Activated CD4-positive, alpha-beta memory T cell treated with anti-CD3 and anti-CD28 coated beads for 36 hours (primary cell): ENCODE data around the gene EIF4EBP2. TPM values are rescaled to one million over a fixed set of nuclear protein-coding genes. Genes with fewer than 3 reads are reported as not detected.

ENCODE experiments used
- CTCF ChIA-PET: fragments of 350-600 bp; sonication (Branson Sonifier 250); formaldehyde crosslinking; loops from one replicate; lab custom pipeline; 2021; ENCODE audit warnings: antibody characterized with exemption, inconsistent platforms; lab: Charles Lee
- POLR2A ChIA-PET: fragments of 350-600 bp; sonication (Branson Sonifier 250); formaldehyde crosslinking; loops from one replicate; lab custom pipeline; 2021; ENCODE audit warnings: antibody characterized with exemption; lab: Charles Lee
- DNase-seq: peaks from one replicate; pipeline ENCODE4 v3.0.0-alpha.2; 2020
- H3K27ac Mint-ChIP-seq: one replicate; pipeline ENCODE4 v1.8.0; 2021; ENCODE audit warnings: mixed read lengths
- H3K27me3 Mint-ChIP-seq: one replicate; pipeline ENCODE4 v1.8.0; 2021; ENCODE audit warnings: mixed read lengths
- H3K36me3 Mint-ChIP-seq: one replicate; pipeline ENCODE4 v1.8.0; 2021; ENCODE audit warnings: mixed read lengths
- H3K4me1 Mint-ChIP-seq: one replicate; pipeline ENCODE4 v1.8.0; 2021; ENCODE audit warnings: low read depth, mixed read lengths
- H3K4me3 Mint-ChIP-seq: one replicate; pipeline ENCODE4 v1.8.0; 2021; ENCODE audit warnings: mild to moderate bottlenecking, mixed read lengths
- H3K9me3 Mint-ChIP-seq: one replicate; pipeline ENCODE4 v1.8.0; 2021; ENCODE audit warnings: mixed read lengths
- intact Hi-C: fragments of 100-400 bp; cut with micrococcal nuclease; formaldehyde crosslinking; loops from one replicate; pipeline ENCODE4 v1.15.1; 2023
- total RNA-seq, 2 experiments: library from RNA; stranded (reverse); gene quantifications; one replicate each; pipeline ENCODE4 v1.2.3, GENCODE V29; 2021

EIF4EBP2 gene, protein sequence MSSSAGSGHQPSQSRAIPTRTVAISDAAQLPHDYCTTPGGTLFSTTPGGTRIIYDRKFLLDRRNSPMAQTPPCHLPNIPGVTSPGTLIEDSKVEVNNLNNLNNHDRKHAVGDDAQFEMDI
- 10 to 100 TPM; 27.1 to 27.5 TPM for total RNA-seq

DNA sequence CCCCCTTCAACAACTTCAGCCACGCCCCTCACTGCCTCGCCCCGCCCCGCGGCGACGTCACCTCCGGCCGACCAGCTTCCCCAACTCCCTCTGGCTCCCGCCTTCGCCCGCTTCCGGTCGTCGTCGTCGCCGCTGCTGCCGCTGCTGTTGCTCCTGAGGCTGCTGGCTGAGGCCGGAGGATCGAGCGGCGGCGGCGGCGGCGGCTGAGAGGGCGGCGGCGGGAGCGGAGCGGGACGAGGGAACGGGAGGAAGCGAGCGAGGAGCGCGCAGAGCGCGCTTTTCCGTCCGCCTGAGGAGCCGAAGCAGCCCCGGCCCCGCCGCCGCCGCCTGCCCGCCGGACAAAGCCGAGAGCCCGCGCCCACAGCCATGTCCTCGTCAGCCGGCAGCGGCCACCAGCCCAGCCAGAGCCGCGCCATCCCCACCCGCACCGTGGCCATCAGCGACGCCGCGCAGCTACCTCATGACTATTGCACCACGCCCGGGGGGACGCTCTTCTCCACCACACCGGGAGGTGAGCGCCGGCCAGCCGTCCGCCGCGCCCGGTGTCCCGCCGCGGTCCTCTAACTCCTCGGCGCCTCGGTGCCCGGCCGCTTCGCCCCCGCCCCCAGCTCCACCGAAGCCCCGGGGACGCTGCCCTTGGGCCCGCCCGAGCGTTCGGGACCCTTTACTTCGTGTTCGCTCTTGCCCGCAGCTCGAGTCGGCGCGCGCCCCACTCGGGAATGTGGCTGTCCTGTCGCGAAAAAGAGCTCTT is at the start of gene EIF4EBP2:
Gene EIF4EBP2, plus strand, starts transcription at position 110 of the 751 bp plus-strand sequence. Its CDS starts 257 bp downstream, at position 367.
- H3K36me3 Mint-ChIP-seq = peaks cover 14% of the 10 kb centered on the region
- no peaks in the 10 kb centered on the region for H3K27me3 Mint-ChIP-seq
- H3K27ac Mint-ChIP-seq = peak within 1 kb of the TSS; percentile 91
- intact Hi-C loops = loop anchor here (1.0 to 5.0 kb wide), 2 partner anchors 22 to 73 kb away; partner anchors contain the start of genes LRRC20 and PALD1
- H3K4me3 Mint-ChIP-seq = peak within 1 kb of the TSS; percentile 95
- POLR2A ChIA-PET = interaction anchor here (0.7 to 2.8 kb wide), 9 partner anchors 8 to 258 kb away, joined by 3 to 17 read pairs (median 4); partner anchors contain the start of genes LRRC20 and TYSND1
- CTCF ChIA-PET = interaction anchor here (0.7 to 6.1 kb wide), 17 partner anchors 9 to 354 kb away, joined by 3 to 49 read pairs (median 3); partner anchors contain the start of gene TYSND1
- peaks cover 37% of the 10 kb centered on the region for H3K4me1 Mint-ChIP-seq
- DNase-seq = peak; percentile 100
- no peaks in the 10 kb centered on the region for H3K9me3 Mint-ChIP-seq

- Mint-ChIP-seq H3K27ac (no peak overlapping the region), H3K36me3 (no peaks in the 10 kb centered on the region), H3K27me3 (no peaks in the 10 kb centered on the region), H3K4me3 (no peak overlapping the region), H3K9me3 (no peaks in the 10 kb centered on the region), H3K4me1 (peaks cover 28% of the 10 kb centered on the region)
- intact Hi-C loops = loop anchor here (2.0 kb wide), 2 partner anchors 58 to 82 kb away; no protein-coding TSS in a partner anchor
- no peak for DNase-seq
- ChIA-PET POLR2A (interaction anchor here (1.3 to 3.4 kb wide), 2 partner anchors 122 to 208 kb away, joined by 3 to 12 read pairs; partner anchors contain the start of genes PPA1 and TYSND1), CTCF (interaction anchor here (0.9 to 3.8 kb wide), 5 partner anchors 10 to 133 kb away, joined by 3 to 30 read pairs (median 17); no protein-coding TSS in a partner anchor)
Measured at GRCh38 chr10:70354556-70354955, 49.4 kb upstream of the EIF4EBP2 start.

DNA sequence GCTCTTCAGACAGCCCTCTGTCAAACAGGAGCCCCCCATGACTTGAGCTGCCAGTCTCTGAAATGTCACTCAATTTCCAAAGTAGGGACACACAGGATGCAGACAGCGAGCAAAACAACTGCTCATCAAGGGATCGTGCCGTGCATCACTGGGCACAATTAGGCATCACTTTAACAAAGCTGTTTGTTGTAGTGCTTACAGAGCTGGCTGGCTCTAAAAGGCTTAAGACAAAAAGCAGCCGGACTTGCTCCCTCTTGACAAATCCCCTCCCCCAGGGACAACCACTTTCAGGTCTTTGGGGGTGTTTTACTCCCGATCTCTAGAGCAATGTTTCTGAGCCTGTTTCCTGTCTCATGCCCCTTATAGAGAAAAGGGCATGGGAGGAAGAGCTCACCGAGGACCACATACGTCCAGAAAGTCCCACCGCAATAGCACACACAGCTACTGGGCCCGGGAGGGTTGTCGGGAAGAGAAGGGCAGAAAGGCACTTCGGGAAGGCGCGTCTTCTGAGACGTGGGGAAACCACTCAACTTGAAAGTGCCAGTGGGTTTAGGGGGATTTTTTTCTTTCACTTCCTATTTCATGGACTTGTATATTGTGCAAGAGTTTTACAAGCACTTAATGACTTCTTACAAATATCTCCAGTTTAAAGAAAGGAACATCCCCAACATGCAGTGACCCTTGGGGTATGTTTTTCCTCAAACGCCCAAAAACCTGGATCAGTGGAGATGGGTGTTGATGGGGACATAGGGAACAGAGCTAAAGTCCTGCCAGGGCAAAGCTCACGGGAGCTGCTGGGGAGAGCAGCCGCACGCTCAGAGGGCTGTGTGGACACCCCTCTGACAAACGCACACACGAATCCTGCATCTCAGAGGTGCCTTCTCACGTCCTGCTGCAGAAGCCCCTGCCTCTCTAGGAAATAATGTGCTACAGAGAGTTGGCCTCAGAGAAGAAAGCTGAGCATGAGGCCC is 48.6 kb upstream of the EIF4EBP2 start:
- CTCF ChIA-PET = interaction anchor here (0.9 to 3.8 kb wide), 7 partner anchors 9 to 134 kb away, joined by 3 to 30 read pairs (median 4); no protein-coding TSS in a partner anchor
- POLR2A ChIA-PET = interaction anchor here (1.3 to 3.4 kb wide), 2 partner anchors 123 to 209 kb away, joined by 3 to 12 read pairs; partner anchors contain the start of genes PPA1 and TYSND1
- H3K36me3 Mint-ChIP-seq = no peaks in the 10 kb centered on the region
- peak overlapping the region; percentile 62 for H3K27ac Mint-ChIP-seq
- H3K4me3 Mint-ChIP-seq = peak overlapping the region; percentile 57
- H3K27me3 Mint-ChIP-seq = no peaks in the 10 kb centered on the region
- H3K4me1 Mint-ChIP-seq = peaks cover 28% of the 10 kb centered on the region
- intact Hi-C loops = loop anchor here (2.0 kb wide), 2 partner anchors 59 to 83 kb away; no protein-coding TSS in a partner anchor
- peak; percentile 48 for DNase-seq
- no peaks in the 10 kb centered on the region for H3K9me3 Mint-ChIP-seq

GRCh38 chr10:70357565-70357964 is 46.4 kb upstream of the EIF4EBP2 start:
- H3K27ac Mint-ChIP-seq = no peak overlapping the region
- DNase-seq = peak; percentile 22
- intact Hi-C loops = no loop called here
- no peaks in the 10 kb centered on the region for H3K36me3 Mint-ChIP-seq
- ChIA-PET CTCF (interaction anchor here (1.0 kb wide), 1 partner anchor 241 kb away, joined by 3 read pairs; no protein-coding TSS in a partner anchor), POLR2A (no interaction called here)
- H3K9me3 Mint-ChIP-seq = no peaks in the 10 kb centered on the region
- no peak overlapping the region for H3K4me3 Mint-ChIP-seq
- H3K4me1 Mint-ChIP-seq = peaks cover 28% of the 10 kb centered on the region
- no peaks in the 10 kb centered on the region for H3K27me3 Mint-ChIP-seq

DNA sequence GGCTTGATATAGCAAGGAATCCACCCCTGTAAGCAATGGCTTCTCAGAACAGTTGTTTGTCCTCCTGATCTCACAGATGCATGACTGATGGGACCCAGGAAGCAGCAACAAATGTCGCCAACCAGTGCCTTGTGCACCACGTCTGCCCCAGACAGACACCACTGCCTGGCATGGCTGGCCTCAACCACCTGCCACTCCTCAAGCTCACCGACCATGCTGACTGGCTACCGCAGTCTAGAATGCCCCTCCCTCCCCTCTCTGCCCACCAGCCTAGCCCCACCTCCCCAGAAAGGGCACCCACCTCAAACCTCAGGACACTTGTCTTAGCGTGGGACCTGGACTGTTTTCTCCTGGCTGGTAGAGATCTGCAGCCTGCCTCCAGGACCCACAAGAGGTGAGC is 45.5 kb upstream of the EIF4EBP2 start:
- H3K27ac Mint-ChIP-seq = no peak overlapping the region
- no peak overlapping the region for H3K4me3 Mint-ChIP-seq
- ChIA-PET POLR2A (no interaction called here), CTCF (interaction anchor here (0.9 to 12.3 kb wide), 3 partner anchors 137 to 242 kb away, joined by 3 to 383 read pairs (median 3); partner anchors contain the start of gene TYSND1)
- H3K27me3 Mint-ChIP-seq = no peaks in the 10 kb centered on the region
- DNase-seq = no peak
- no peaks in the 10 kb centered on the region for H3K9me3 Mint-ChIP-seq
- no peaks in the 10 kb centered on the region for H3K36me3 Mint-ChIP-seq
- peaks cover 28% of the 10 kb centered on the region for H3K4me1 Mint-ChIP-seq
- intact Hi-C loops = no loop called here

DNA sequence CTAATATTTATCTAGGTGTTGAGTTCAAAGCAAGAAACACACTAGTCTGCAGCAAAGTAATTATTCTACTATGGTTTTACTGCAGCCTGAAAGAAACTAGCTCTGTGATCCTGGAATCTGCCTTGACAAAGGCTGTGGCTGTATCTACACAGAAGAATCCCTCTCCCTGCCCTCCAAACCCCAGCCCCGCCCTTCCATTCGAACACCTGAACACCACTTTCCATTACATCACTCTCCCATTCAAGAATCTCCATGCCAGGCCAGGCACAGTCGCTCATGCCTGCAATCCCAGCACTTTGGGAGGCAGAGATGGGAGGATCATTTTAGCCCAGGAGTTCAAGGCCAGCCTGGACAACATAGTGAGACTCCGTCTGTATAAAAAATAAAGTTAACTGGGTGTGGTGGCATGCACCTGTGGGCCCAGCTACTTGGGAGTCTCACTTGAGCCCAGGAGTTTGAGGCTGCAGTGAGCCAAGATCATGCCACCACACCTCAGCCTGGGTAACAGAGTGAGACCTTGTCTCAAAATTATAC is 44.9 kb upstream of the EIF4EBP2 start:
- H3K4me1 Mint-ChIP-seq = peaks cover 29% of the 10 kb centered on the region
- no peak for DNase-seq
- no peaks in the 10 kb centered on the region for H3K27me3 Mint-ChIP-seq
- no peaks in the 10 kb centered on the region for H3K9me3 Mint-ChIP-seq
- intact Hi-C loops = no loop called here
- H3K4me3 Mint-ChIP-seq = no peak overlapping the region
- no peaks in the 10 kb centered on the region for H3K36me3 Mint-ChIP-seq
- ChIA-PET CTCF (interaction anchor here (0.9 to 12.3 kb wide), 4 partner anchors 45 to 242 kb away, joined by 3 to 383 read pairs (median 3); partner anchors contain the start of genes EIF4EBP2 and TYSND1), POLR2A (no interaction called here)
- H3K27ac Mint-ChIP-seq = no peak overlapping the region

GRCh38 chr10:70360215-70360614 is 43.7 kb upstream of the EIF4EBP2 start:
- intact Hi-C loops = loop anchor here (5.0 kb wide), 1 partner anchor 268 kb away; no protein-coding TSS in a partner anchor
- POLR2A ChIA-PET = no interaction called here

DNA sequence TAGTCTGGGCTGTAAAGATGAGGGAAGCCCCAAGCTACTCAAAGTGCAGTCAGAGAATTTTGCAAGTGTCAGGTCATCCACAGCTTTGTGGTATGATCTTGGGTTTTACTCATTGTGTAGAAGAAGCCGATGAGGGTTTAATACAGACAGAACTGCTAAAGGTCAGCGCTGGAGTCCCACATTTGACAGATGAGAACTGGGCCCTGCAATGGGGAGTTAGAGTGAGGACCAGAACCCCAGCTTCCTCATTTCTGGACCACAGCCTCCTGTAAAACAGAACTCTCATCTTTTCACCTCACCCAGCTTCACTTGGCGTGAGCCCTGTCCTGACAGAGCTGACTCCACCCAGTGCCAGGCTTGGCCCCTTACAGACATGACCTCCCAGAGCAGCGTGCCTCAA is 41.6 kb upstream of the EIF4EBP2 start:
- DNase-seq = no peak
- Mint-ChIP-seq H3K4me1 (peaks cover 16% of the 10 kb centered on the region), H3K27me3 (no peaks in the 10 kb centered on the region), H3K36me3 (no peaks in the 10 kb centered on the region), H3K4me3 (no peak overlapping the region), H3K9me3 (no peaks in the 10 kb centered on the region), H3K27ac (no peak overlapping the region)
- intact Hi-C loops = loop anchor here (5.0 kb wide), 1 partner anchor 270 kb away; no protein-coding TSS in a partner anchor
- ChIA-PET POLR2A (interaction anchor here (1.0 kb wide), 1 partner anchor 130 kb away, joined by 3 read pairs; no protein-coding TSS in a partner anchor), CTCF (interaction anchor here (4.2 to 12.3 kb wide), 2 partner anchors 141 to 245 kb away, joined by 56 to 383 read pairs; no protein-coding TSS in a partner anchor)

More at GRCh38 chr10:70360215-70360614, 43.7 kb upstream of the EIF4EBP2 start:
- no peak overlapping the region for H3K27ac Mint-ChIP-seq
- H3K36me3 Mint-ChIP-seq = no peaks in the 10 kb centered on the region
- no peaks in the 10 kb centered on the region for H3K27me3 Mint-ChIP-seq
- H3K4me1 Mint-ChIP-seq = peaks cover 29% of the 10 kb centered on the region
- CTCF ChIA-PET = interaction anchor here (12.3 kb wide), 1 partner anchor 138 kb away, joined by 383 read pairs; no protein-coding TSS in a partner anchor
- no peak for DNase-seq
- no peak overlapping the region for H3K4me3 Mint-ChIP-seq
- no peaks in the 10 kb centered on the region for H3K9me3 Mint-ChIP-seq

- Mint-ChIP-seq H3K27me3 (no peaks in the 10 kb centered on the region), H3K4me1 (peaks cover 8% of the 10 kb centered on the region), H3K27ac (no peak overlapping the region), H3K4me3 (no peak overlapping the region), H3K9me3 (no peaks in the 10 kb centered on the region), H3K36me3 (no peaks in the 10 kb centered on the region)
- intact Hi-C loops = loop anchor here (5.0 kb wide), 1 partner anchor 271 kb away; no protein-coding TSS in a partner anchor
- ChIA-PET POLR2A (interaction anchor here (1.8 kb wide), 1 partner anchor 131 kb away, joined by 9 read pairs; the partner anchor contains the start of gene PPA1), CTCF (interaction anchor here (0.7 to 12.3 kb wide), 11 partner anchors 9 to 246 kb away, joined by 3 to 383 read pairs (median 30); partner anchors contain the start of genes LRRC20 and PPA1)
- no peak for DNase-seq
Measured at GRCh38 chr10:70363292-70363691, 40.7 kb upstream of the EIF4EBP2 start.
